SK-N-SH (cell line): ENCODE measurements around the gene GPR152. TPM values are rescaled to one million over a fixed set of nuclear protein-coding genes. Genes with fewer than 3 reads are reported as not detected.

Source experiments
- CTCF ChIA-PET: fragments of 300-600, 350-600 bp; formaldehyde crosslinking; extraction: SDS; loops from one replicate; lab custom pipeline; 2021; lab: Yijun Ruan, JAX
- POLR2A ChIA-PET: fragments of 350-600 bp; sonication (Branson Sonifier 250); formaldehyde crosslinking; extraction: SDS; loops from one replicate; lab custom pipeline; 2020; ENCODE audit warnings: antibody characterized with exemption, inconsistent platforms; lab: Yijun Ruan, JAX
- DNase-seq: peaks from one replicate; pipeline ENCODE4 v3.0.0; 2012
- H2AFZ ChIP-seq: fragments of 200-600 bp; sonication (generic); 2 replicates; pipeline ENCODE4 v1.8.1; 2016; ENCODE audit warnings: antibody characterized with exemption, mild to moderate bottlenecking, low read depth
- H3F3A ChIP-seq: fragments of 200-600 bp; sonication (generic); replicated peaks from 2 replicates; pipeline ENCODE3; 2016; ENCODE audit warnings: antibody characterized with exemption, mild to moderate bottlenecking; ENCODE audit not compliant: insufficient read depth
- H3K27ac ChIP-seq, 2 experiments: fragments of 200-500 bp in 1 of 2; fragments of 200-600 bp in 1 of 2; sonication (Bioruptor generic) in 1 of 2; sonication (generic), shearing (Covaris generic) in 1 of 2; 2 replicates each; pipeline versions ENCODE4 v1.5.1 to v1.6.1; 2014 to 2016; ENCODE audit warnings: low read depth in 2 of 2, inconsistent platforms in 1 of 2, low read length in 1 of 2, mild to moderate bottlenecking in 1 of 2, mixed read lengths in 1 of 2
- H3K27me3 ChIP-seq: fragments of 200-600 bp; sonication (generic), shearing (Covaris generic); 2 replicates; pipeline ENCODE4 v1.6.1; 2016; ENCODE audit warnings: mixed run types; ENCODE audit not compliant: insufficient read depth
- H3K36me3 ChIP-seq, 2 experiments: fragments of 200-500 bp in 1 of 2; fragments of 200-600 bp in 1 of 2; sonication (Bioruptor generic) in 1 of 2; sonication (generic) in 1 of 2; replicated peaks in 1 of 2; 2 replicates each; pipeline versions ENCODE3 to v1.5.1; 2014 to 2016; ENCODE audit warnings: low read length in 1 of 2, mild to moderate bottlenecking in 1 of 2; ENCODE audit not compliant: insufficient read depth in 2 of 2, control insufficient read depth in 1 of 2
- H3K4me1 ChIP-seq, 2 experiments: fragments of 200-500 bp in 1 of 2; fragments of 200-600 bp in 1 of 2; sonication (Bioruptor generic) in 1 of 2; sonication (generic), shearing (Covaris generic) in 1 of 2; 2 replicates each; pipeline versions ENCODE4 v1.5.1 to v1.6.1; 2014 to 2016; ENCODE audit warnings: low read depth in 1 of 2, low read length in 1 of 2, mixed run types in 1 of 2; ENCODE audit not compliant: insufficient read depth in 2 of 2, control insufficient read depth in 1 of 2
- H3K4me2 ChIP-seq: fragments of 200-600 bp; sonication (generic), shearing (Covaris generic); 2 replicates; pipeline ENCODE4 v1.6.1; 2017; ENCODE audit warnings: mixed run types
- H3K4me3 ChIP-seq, 2 experiments: fragments of 200-500 bp in 1 of 2; fragments of 200-600 bp in 1 of 2; sonication (Bioruptor generic) in 1 of 2; sonication (generic), shearing (Covaris generic) in 1 of 2; 2 replicates each; pipeline versions ENCODE4 v1.5.1 to v1.8.1; 2014 to 2016; ENCODE audit warnings: low read depth in 2 of 2, inconsistent platforms in 1 of 2, low read length in 1 of 2, mild to moderate bottlenecking in 1 of 2, mixed read lengths in 1 of 2, moderate library complexity in 1 of 2
- H3K79me2 ChIP-seq: fragments of 200-600 bp; sonication (generic); 2 replicates; pipeline ENCODE4 v1.8.1; 2017; ENCODE audit warnings: mild to moderate bottlenecking; ENCODE audit not compliant: insufficient read depth
- H3K9ac ChIP-seq: fragments of 200-600 bp; sonication (generic); 2 replicates; pipeline ENCODE4 v1.6.1; 2017; ENCODE audit warnings: mixed run types
- H3K9me2 ChIP-seq: fragments of 200-600 bp; sonication (generic); 2 replicates; pipeline ENCODE4 v1.6.1; 2017; ENCODE audit warnings: mixed run types
- H3K9me3 ChIP-seq: fragments of 200-600 bp; sonication (generic); 2 replicates; pipeline ENCODE4 v1.6.1; 2017; ENCODE audit warnings: mixed run types, mild to moderate bottlenecking, moderate library complexity
- H4K20me1 ChIP-seq: fragments of 200-600 bp; sonication (generic); 2 replicates; pipeline ENCODE4 v1.6.1; 2017; ENCODE audit warnings: mild to moderate bottlenecking, mixed run types; ENCODE audit not compliant: insufficient read depth
- CHD2 ChIP-seq: fragments of 150-350 bp; IDR thresholded peaks from 2 replicates; pipeline ENCODE4 v1.6.1; 2018; ENCODE audit warnings: low read length; ENCODE audit not compliant: partially characterized antibody
- CTCF ChIP-seq: fragments of 200-600 bp; sonication (generic); IDR thresholded peaks from 2 replicates; pipeline ENCODE4 v1.6.1; 2017; ENCODE audit warnings: antibody characterized with exemption, mild to moderate bottlenecking, moderate library complexity
- ELF1 ChIP-seq: IDR thresholded peaks from 2 replicates; pipeline ENCODE4 v1.4.0; 2012
- EP300 ChIP-seq, 2 experiments: IDR thresholded peaks; 2 replicates each; pipeline versions ENCODE4 v1.4.0 to v1.6.1; 2012; ENCODE audit warnings: borderline replicate concordance in 1 of 2, low read depth in 1 of 2, low read length in 1 of 2
- FOXJ3 ChIP-seq: sonication (generic); formaldehyde crosslinking; IDR thresholded peaks from 2 replicates; pipeline ENCODE4 v1.5.1; 2020; ENCODE audit warnings: mild to moderate bottlenecking, missing genetic modification reagents
- GATA2 ChIP-seq: sonication (generic); formaldehyde crosslinking; IDR thresholded peaks from 2 replicates; pipeline ENCODE4 v1.5.0; 2020; ENCODE audit warnings: mild to moderate bottlenecking, missing genetic modification reagents
- IRF3 ChIP-seq: fragments of 150-350 bp; IDR thresholded peaks from 2 replicates; pipeline ENCODE4 v1.6.1; 2016; ENCODE audit warnings: mild to moderate bottlenecking, low read depth, low read length
- MXI1 ChIP-seq: IDR thresholded peaks from 2 replicates; pipeline ENCODE4 v1.6.1; 2012; ENCODE audit warnings: mild to moderate bottlenecking, low read depth, low read length, improper control_type of control experiment
- NFIC ChIP-seq: IDR thresholded peaks from 2 replicates; pipeline ENCODE4 v1.4.0; 2012; ENCODE audit warnings: borderline replicate concordance
- NRF1 ChIP-seq: IDR thresholded peaks from 2 replicates; pipeline ENCODE4 v1.6.1; 2012; ENCODE audit warnings: low read depth, mild to moderate bottlenecking, low read length
- POLR2AphosphoS5 ChIP-seq: IDR thresholded peaks from 2 replicates; pipeline ENCODE4 v1.6.1; 2012; ENCODE audit warnings: low read depth, low read length
- RCOR1 ChIP-seq: fragments of 150-350 bp; IDR thresholded peaks from 2 replicates; pipeline ENCODE4 v1.6.1; 2017; ENCODE audit warnings: antibody characterized with exemption, low read length
- RFX5 ChIP-seq: IDR thresholded peaks from 2 replicates; pipeline ENCODE4 v1.6.1; 2012; ENCODE audit warnings: mild to moderate bottlenecking, improper control_type of control experiment, low read length
- RXRA ChIP-seq: IDR thresholded peaks from 2 replicates; pipeline ENCODE4 v1.4.0; 2012; ENCODE audit warnings: low read depth, mild to moderate bottlenecking, borderline replicate concordance
- SIN3A ChIP-seq: IDR thresholded peaks from 2 replicates; pipeline ENCODE4 v1.6.1; 2012; ENCODE audit warnings: low read depth, mild to moderate bottlenecking, low read length, moderate library complexity, borderline replicate concordance
- SMC3 ChIP-seq: IDR thresholded peaks from 2 replicates; pipeline ENCODE4 v1.6.1; 2012; ENCODE audit warnings: low read depth, low read length, improper control_type of control experiment
- TAF1 ChIP-seq: IDR thresholded peaks from 2 replicates; pipeline ENCODE4 v1.6.1; 2012; ENCODE audit warnings: low read depth, mild to moderate bottlenecking, low read length, moderate library complexity, borderline replicate concordance
- TCF12 ChIP-seq: IDR thresholded peaks from 2 replicates; pipeline ENCODE4 v1.4.0; 2012
- TEAD4 ChIP-seq: IDR thresholded peaks from 2 replicates; pipeline ENCODE4 v1.4.0; 2012; ENCODE audit warnings: mild to moderate bottlenecking, borderline replicate concordance; ENCODE audit not compliant: insufficient read depth
- USF1 ChIP-seq: IDR thresholded peaks from 2 replicates; pipeline ENCODE4 v1.4.0; 2012; ENCODE audit warnings: low read depth, borderline replicate concordance
- WGBS: methylation state at CpG from one replicate; pipeline ENCODE4 v1.1.6; 2017; ENCODE audit warnings: low lambda C conversion rate; 5-methylcytosine and 5-hydroxymethylcytosine counted together
- polyA plus RNA-seq, 3 experiments: library from polyadenylated mRNA; depleted of rRNA; stranded (reverse); fragments of >200 nt; gene quantifications; 2 replicates each; pipeline ENCODE4 v1.2.3, GENCODE V29; 2012
- TF ChIP-seq, protein P1 (sequence below): fragments of 150-350 bp; IDR thresholded peaks from 2 replicates; pipeline ENCODE4 v1.6.1; 2017; ENCODE audit warnings: antibody characterized with exemption, low read length, low read depth, borderline replicate concordance

GPR152 gene
- polyA plus RNA-seq, 1 of the 3 experiments (the other 2 are of a cell fraction): not detected

DNA sequence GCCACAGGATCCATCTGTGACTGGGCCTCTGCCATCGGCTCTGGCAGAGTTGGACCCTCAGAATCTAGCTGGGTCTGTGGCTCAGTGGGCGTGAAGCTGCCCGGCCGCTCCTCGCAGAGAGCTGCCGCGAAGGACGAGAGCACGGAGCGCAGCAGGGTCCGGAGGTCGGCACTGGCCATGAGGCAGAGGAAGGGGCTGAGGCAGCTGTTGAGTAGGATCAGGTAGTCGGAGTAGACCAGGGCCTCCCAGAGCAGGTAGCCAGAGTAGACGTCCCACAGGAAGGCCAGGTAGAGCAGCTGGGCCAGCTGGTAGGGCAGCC, 912 bp downstream of the GPR152 start:
- TF ChIP-seq SMC3 (no peak), GATA2 (CRISPR knock-in tag) (no peak), RFX5 (no peak), CHD2 (no peak), TCF12 (no peak), ELF1 (no peak), USF1 (no peak), NFIC (no peak), RXRA (no peak), SIN3A (no peak), TAF1 (no peak)
- TF ChIP-seq, protein P1, sequence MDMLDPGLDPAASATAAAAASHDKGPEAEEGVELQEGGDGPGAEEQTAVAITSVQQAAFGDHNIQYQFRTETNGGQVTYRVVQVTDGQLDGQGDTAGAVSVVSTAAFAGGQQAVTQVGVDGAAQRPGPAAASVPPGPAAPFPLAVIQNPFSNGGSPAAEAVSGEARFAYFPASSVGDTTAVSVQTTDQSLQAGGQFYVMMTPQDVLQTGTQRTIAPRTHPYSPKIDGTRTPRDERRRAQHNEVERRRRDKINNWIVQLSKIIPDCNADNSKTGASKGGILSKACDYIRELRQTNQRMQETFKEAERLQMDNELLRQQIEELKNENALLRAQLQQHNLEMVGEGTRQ: no peak
- ChIA-PET CTCF (interaction anchor here (0.6 to 1.5 kb wide), 2 partner anchors 75 to 106 kb away, joined by 3 read pairs; no protein-coding TSS in a partner anchor), POLR2A (no interaction called here)
- Histone ChIP-seq H2AFZ (no peak overlapping the region), H3K27me3 (no peaks in the 10 kb centered on the region), H3K79me2 (no peaks in the 10 kb centered on the region), H3F3A (no peaks in the 10 kb centered on the region), H3K27ac (no peak overlapping the region), H3K4me3 (no peak overlapping the region), H4K20me1 (no peaks in the 10 kb centered on the region), H3K36me3 (no peaks in the 10 kb centered on the region), H3K4me1 (peaks cover 0 to 4% of the 10 kb centered on the region in 2 experiments; a peak in 1 of 4 replicates), H3K9ac (no peak overlapping the region), H3K9me2 (no peaks in the 10 kb centered on the region), H3K9me3 (no peaks in the 10 kb centered on the region), H3K4me2 (no peak overlapping the region)
- WGBS: 93% methylated on average over 14 of the region's 14 CpGs
- no peak for DNase-seq

- Histone ChIP-seq H3K9ac (no peak overlapping the region), H3K27me3 (no peaks in the 10 kb centered on the region), H3K9me2 (no peaks in the 10 kb centered on the region), H3K27ac (no peak overlapping the region), H3F3A (no peaks in the 10 kb centered on the region), H3K79me2 (no peaks in the 10 kb centered on the region), H4K20me1 (no peaks in the 10 kb centered on the region), H3K36me3 (no peaks in the 10 kb centered on the region), H2AFZ (no peak overlapping the region), H3K4me2 (no peak overlapping the region), H3K9me3 (no peaks in the 10 kb centered on the region), H3K4me1 (peaks cover 0 to 4% of the 10 kb centered on the region in 2 experiments; a peak in 1 of 4 replicates), H3K4me3 (no peak overlapping the region)
- 84% methylated on average over 11 of the region's 25 CpGs for WGBS
- ChIA-PET POLR2A (interaction anchor here (1.7 kb wide), 1 partner anchor 17 kb away, joined by 5 read pairs; no protein-coding TSS in a partner anchor), CTCF (interaction anchor here (0.6 kb wide), 1 partner anchor 75 kb away, joined by 3 read pairs; no protein-coding TSS in a partner anchor)
- no peak for DNase-seq
- no peak for TF ChIP-seq FOXJ3 (CRISPR knock-in tag)
- TF ChIP-seq EP300 (IDR thresholded peaks at IDR 0.05; ENCODE audit: borderline replicate concordance in 1 of 2, low read depth in 1 of 2, low read length in 1 of 2): no peak
- no peak for TF ChIP-seq IRF3
- no peak for TF ChIP-seq CTCF
- TF ChIP-seq MXI1: no peak
- TF ChIP-seq TCF12: no peak
- no peak for TF ChIP-seq RCOR1
- no peak for TF ChIP-seq TEAD4
- TF ChIP-seq POLR2AphosphoS5: no peak
- TF ChIP-seq NRF1: no peak
- TF ChIP-seq USF1: no peak
Observed at GRCh38 chr11:67450796-67451657, 1.5 kb downstream of the GPR152 start.
